Caki2 (cell line): Measurements from ENCODE around the gene LRRC45. TPM values are rescaled to one million over a fixed set of nuclear protein-coding genes. Genes with fewer than 3 reads are reported as not detected.
A peak's percentile ranks its signal among the peaks of the same experiment; 100 is the strongest.

Experiments
- DNase-seq: peaks from one replicate; pipeline ENCODE4 v3.0.0-alpha.2; 2015; ENCODE audit warnings: low read depth
- in situ Hi-C: cut with HindIII; loops from 2 replicates; pipeline ENCODE4 v1.10.0; 2016; ENCODE audit warnings: low sequenced_read_pairs, low pct_unique_long_range_greater_than_20kb, mixed read lengths
- total RNA-seq: library from RNA; depleted of rRNA; stranded (reverse); fragments of >200 nt; shearing (Covaris generic); gene quantifications from 2 replicates; pipeline ENCODE4 v1.2.3, GENCODE V29; 2014; ENCODE audit warnings: low replicate concordance; rRNA removed

The LRRC45 gene
- total RNA-seq, 1 experiment from 2014 or later, result 40.3 TPM

DNA sequence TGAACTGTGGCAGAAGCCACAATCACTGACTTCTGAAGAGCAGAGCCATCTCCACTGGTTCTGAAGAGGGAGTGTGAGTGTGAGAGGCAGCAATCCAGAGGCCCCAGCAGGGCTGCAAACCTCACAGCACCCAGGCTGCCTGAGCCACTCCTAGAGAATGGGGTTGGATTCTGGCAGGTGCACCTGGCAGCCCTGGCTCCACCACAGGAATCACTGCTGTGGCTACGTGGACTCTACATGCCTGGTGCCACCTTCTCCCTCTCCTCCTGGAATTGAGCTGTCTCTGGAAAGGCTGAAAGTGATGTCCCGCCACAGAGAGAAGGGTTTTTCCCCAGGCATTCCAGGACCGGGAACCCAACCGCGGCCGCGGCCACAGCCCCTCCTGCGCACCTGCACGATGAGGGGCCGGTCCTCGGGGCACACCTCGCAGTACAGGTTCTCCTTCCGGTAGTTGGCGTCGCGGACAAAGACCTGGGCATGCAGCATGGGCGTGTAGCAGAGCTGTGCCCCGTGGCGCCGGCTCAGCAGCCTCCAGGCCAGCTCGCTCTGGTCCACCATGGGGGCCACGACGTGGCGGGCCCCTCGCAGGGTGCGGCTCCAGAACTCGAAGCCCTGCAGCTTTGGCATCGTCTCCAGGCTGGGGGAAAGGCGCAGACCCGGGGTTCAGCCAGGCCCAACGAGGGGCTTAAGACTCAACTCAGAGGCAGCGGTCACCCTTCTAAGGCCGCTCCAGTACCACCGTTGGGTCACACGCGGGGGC is 41.5 kb downstream of the LRRC45 start:
- no peak for DNase-seq
- in situ Hi-C loops, result no loop called here

DNA sequence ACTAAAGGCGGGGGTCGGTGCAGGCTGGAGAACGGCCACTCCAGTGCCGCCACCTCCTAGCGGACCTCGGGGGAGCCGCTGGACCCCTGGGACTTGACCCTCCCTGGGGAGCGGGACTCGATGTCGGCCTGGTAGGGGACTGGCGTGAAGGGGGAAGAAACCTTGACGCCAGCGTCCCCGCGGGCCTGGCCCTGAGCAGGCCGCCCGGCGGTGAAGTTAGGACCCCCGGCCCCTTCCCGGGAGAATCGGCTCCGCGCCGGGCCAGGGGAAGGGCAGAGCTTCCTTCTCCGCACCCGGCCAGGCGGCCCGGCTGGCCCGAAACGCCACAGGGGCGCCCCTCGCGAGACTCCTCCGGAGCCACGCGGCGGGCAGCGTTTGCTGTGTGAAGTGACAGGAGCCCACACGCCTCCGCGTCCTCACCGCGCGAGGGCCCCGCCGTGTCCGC is 42.1 kb downstream of the LRRC45 start:
- in situ Hi-C loops, result no loop called here
- DNase-seq, result no peak

DNA sequence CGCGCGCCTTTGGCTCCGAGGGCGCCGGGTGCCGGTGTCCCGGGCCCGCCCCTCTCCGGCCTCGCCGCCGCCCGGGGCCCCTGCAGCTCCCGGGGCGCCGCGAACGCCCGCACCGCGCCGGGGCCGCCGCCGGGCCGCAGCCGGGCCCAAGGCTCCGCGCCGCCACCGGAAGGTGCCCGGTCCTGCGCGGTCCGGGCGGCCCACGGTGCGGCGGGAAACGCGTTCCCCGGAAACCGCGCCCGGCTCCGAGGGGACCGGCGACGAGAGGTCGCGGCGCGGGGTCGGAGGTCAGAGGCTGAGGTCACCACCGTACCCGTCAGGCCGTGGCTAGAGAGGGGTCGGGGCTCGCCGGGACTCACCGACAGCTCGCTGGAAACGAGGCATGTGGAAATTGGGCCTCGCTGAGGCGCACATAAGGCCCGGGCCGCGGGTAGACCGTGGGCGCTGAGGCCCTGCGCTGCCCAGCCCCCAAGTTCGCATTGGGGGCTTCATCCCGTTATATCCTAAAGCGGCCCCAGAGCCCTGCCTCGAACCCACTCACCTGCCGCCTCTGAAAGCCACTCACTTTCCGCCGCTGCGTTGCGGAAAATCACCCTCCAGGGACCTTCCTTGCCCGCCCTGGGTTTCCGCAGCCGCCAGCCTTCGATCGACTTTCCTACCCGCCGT is 42.7 kb downstream of the LRRC45 start, which contains the start of gene DUS1L:
DUS1L (minus strand) TSS at position 167 of the 666 bp plus-strand sequence. CDS start 745 bp downstream, outside the sequence.
- in situ Hi-C loops, result no loop called here
- peak; percentile 34 for DNase-seq

DNA sequence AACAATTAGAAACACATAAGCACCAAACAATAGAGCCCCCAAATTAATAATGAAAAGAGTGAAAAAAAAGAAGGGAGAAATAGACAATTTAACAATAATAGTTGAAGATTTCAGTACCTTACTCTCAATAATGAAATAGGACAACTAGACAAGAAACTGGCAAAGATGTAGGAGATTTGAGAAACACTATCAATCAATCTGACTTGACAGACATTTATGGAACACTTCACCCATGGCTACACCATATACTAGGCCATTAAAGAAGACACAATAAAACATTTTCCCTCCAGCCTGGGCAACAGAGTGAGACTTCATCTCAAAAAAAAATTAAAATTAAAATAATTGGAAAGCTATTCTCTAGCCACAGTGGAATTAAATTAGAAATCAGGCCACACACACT is 47.5 kb downstream of the LRRC45 start:
- in situ Hi-C loops, result no loop called here
- DNase-seq, result no peak

DNA sequence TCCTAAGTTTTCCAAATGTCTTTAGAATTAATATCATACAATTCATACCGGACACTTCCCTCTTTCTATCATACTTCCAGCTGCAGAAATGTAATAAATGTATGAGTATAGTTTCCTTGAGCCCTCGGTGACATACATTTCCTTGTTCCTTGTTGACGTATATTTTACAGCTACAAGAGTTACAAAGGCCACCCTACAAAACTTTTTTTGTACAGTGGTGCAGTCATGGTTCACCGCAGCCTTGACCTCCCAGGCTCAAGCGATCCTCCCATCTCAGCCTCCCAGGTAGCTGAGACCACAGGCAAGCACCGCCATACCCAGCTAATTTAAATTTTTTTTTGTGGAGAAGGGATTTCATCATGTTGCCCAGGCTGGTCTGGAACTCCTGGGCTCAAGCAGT is 49.7 kb downstream of the LRRC45 start:
- DNase-seq, result no peak
- in situ Hi-C loops, result no loop called here

DNA sequence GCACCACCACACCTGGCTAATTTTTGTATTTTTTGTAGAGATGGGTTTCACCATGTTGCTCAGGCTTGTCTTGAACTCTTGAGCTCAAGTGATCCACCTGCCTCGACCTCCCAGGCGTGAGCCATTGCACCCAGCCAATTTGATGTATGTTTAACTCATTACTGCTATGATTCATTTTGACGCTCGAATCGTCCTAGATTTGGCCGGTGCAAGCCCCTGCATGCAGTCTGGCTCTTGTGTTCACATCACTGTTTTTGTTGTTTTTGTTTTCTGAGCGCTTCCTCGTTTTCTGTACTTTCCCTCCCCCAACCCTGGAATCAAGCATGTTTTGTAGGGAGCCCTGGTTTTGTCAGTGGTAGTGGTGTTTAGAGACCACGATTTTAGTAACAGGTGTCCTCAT is 50.3 kb downstream of the LRRC45 start:
- in situ Hi-C loops, result no loop called here
- no peak for DNase-seq

DNA sequence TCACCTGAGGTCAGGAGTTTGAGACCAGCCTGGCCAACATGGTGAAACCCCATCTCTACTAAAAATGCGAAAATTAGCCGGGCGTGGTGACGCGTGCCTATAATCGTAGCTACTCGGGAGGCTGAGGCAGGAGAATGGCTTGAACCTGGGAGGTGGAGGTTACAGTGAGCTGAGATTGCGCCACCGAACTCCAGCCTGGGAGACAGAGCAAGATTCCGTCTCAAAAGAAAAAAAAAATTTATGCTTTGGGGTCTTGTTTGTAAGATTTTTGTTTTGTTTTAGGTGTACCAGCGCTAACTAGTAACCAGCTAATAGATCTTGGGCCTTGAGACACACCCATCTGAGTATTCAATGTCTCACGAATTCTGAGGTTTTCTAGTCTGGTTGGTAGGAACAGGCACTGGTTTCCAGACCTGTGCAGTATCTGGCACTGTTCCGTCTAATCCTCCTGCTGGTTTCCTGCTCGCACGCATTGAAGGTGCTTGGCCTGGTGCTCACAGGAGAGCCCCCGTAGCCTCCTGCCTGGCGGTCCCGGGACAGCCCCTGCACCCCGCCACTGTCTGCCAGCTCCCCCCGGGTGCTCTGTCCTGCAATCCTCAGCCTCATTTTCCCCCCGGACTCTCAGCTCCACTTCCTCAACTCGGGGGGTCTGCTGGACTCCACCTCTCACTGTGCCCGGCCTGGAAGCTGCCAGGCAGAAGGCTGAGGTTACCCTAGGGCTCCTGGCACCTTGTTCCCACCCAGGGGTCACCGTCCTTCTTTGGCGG is 53.1 kb downstream of the LRRC45 start:
- no peak for DNase-seq
- in situ Hi-C loops, result no loop called here

DNA sequence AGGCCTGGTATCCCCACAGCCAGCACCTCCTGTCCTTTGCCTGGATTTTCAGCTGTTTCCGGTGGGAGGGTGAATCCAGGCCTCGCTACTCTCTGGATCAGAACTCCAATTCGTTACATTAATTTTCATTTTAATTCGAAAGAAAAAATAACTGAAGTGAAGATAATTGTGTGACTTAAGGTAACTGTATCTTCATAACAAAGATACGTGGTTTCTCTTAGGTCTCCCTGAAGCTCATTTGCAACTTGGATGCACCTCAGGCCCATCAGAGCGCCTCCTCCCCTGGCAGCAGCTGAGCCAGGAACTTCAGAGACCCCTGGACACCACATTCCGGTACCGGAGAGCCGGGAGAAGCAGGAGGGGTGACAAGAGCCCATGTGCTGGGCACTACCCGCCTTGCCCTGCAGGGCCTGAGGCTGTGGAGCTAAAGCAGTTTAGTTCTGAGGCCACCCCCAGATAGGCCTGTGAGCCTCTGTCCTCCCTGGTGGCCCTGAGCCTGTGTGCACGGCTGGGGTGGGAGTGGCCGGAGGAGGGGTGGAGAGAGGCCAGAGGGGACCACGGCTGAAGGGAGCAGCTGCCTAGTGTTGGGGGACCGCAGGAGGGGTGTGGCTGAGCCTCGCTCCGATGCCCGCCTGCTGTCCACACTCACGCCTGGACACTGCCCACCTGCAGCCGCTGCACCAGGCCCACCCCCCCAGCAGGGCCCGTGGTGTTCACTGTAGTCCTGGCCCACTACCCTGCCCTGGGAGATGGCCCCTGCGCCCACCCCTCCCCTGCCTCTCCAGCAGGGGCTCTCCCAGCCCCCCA is 53.9 kb downstream of the LRRC45 start:
- no peak for DNase-seq
- in situ Hi-C loops, result no loop called here

DNA sequence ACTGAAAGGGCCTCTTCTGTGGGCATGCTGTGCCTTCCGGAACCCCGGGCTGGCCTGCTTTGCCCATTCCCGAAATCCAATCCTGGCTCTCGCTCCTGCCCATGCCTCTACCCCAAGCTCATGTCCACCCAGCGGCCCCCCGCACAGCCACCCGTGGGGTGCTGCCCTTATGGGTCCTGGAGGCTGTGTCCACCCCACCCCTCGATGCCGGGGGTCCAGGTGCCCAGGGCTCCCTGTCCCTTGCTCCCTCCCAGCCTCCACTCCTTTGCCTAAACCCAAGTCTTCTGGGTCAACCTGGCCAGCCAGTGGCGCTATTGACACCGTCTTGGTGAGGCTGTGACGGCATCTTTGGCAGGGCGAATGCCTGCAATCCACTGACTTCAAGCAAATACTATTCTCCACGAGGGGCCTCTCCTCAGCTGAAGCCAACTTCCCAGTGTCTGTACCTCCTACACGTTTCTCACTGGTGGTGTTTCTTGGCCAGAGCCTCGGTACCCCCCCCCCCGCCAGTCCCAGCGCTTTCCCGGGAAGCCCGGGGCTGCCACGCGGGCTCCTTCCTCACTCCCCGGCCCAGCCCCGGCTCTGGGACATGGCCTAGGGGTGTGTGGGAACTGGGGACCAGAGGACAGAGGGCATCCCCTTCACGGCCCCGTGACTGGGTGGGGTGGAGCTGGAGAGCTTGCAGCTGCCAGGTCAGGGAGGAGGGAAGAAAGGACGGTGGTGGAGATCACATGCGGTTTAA is 54.7 kb downstream of the LRRC45 start:
- no peak for DNase-seq
- in situ Hi-C loops, result no loop called here

DNA sequence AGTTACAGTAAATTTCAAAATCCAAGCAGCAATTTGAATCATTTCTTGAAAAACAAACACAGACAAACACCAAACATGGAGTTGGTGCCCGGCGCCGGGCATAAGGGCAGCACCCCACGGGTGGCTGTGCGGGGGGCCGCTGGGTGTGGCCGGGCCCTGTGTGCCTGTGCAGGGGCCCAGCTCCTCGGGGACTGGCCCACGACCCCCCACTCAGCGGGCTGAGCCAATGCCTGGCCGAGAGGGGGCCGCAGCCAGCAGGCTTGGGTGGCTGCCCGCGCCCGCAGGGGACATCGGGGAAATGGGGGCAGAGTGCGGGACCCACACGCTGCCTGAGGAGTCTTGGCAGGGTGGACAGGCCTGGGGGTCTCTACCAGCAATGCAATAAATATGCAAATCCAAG is 55.3 kb downstream of the LRRC45 start:
- in situ Hi-C loops, result no loop called here
- no peak for DNase-seq

DNA sequence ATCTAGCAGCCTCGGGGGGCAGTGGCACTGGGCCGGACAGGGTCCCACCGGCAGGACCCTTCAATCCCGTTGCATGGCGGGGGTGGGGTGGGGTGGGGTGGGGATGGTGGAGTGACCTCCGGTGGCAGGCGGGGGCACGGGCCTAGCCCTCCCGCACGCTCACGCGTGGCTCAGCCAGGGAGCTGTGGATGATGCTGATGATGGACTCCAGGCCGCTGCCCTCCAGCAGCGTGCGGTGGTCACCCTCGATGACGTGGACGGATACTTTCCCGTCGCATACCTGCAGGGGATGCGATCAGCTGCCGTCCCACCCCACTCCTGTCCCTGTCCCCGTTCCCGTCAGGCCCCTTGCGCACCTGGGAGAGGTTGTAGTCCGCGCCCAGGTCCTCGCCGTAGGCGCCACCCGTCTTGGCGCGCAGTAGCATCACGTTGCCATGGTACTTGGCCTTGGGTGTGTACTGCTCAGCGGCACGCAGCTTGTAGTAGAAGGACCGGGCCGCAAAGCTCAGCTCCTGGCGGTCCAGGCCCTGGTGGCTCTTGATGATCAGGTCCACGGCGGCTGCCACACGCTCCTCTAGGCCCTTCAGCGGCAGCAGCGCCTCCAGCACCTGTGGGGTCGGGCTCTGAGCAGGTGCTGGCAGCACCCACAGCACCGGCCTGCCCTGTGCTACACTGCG is 56.0 kb downstream of the LRRC45 start:
- in situ Hi-C loops, result no loop called here

DNA sequence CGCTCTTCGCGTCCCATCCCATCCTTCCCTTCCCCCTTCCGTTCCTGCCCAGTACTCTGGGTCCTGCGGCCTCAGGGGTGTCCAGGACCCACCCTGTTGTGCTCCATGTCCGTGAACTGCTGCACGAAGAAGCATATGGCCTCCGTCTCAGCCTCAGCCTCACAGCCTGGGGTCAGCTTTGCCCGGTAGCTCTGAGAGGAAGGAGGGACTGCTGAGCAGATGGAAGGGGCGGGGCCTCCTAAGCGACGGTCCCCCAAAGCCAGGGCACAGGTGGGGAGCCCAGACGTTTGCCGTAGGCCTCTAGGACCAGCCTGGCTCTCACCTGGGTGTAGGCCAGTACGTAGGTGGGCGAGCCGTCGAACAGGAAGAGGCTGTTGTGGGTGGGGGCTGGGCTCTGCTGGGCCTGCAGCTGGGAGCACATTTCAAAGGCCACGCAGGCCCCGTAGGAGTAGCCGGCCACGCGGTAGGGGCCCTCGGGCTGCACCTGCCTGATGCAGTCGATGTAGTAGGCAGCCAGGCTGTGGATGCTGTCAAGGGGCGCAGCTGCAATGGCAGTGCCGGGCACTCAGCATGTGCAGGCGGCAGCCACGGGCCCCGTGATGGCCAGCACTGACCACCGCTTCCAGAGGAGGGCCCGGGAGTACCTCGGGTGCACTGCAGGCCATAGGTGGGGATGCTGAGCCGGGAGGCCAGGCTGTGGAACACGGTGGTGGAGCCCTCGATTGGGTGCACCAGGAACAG is 57.1 kb downstream of the LRRC45 start:
- in situ Hi-C loops, result no loop called here
- no peak for DNase-seq

More for the DNA sequence above, 56.0 kb downstream of the LRRC45 start:
- DNase-seq, result no peak

Other genes starting within 250 kb of the LRRC45 start
- not detected in 2 replicates for gene GCGR, start 219.2 kb upstream of the LRRC45 start, total RNA-seq
- gene MCRIP1, start 190.0 kb upstream of the LRRC45 start, total RNA-seq, result 24.7 and 30.9 TPM in 2 replicates
- not detected in 2 replicates for gene PPP1R27, start 188.3 kb upstream of the LRRC45 start, total RNA-seq
- gene P4HB, start 162.8 kb upstream of the LRRC45 start, total RNA-seq, result 653 and 796 TPM in 2 replicates
- 117 and 146 TPM in 2 replicates for gene ARHGDIA, start 152.0 kb upstream of the LRRC45 start, total RNA-seq
- gene ALYREF, start 131.7 kb upstream of the LRRC45 start, total RNA-seq, result 279 and 312 TPM in 2 replicates
- 220 and 309 TPM in 2 replicates for gene ANAPC11, start 131.6 kb upstream of the LRRC45 start, total RNA-seq
- 0.07 and 5.4 TPM in 2 replicates for gene NPB, start 121.1 kb upstream of the LRRC45 start, total RNA-seq
- 26.2 and 59.9 TPM in 2 replicates for gene PCYT2, start 111.9 kb upstream of the LRRC45 start, total RNA-seq
- gene SIRT7, start 105.1 kb upstream of the LRRC45 start, total RNA-seq, result 46.1 and 67.8 TPM in 2 replicates
- gene MAFG, start 95.6 kb upstream of the LRRC45 start, total RNA-seq, result 45.2 and 67.3 TPM in 2 replicates
- gene PYCR1, start 86.0 kb upstream of the LRRC45 start, total RNA-seq, result 272 and 283 TPM in 2 replicates
- not detected in 2 replicates for gene MYADML2, start 76.1 kb upstream of the LRRC45 start, total RNA-seq
- not detected in 2 replicates for gene NOTUM, start 62.1 kb upstream of the LRRC45 start, total RNA-seq
- gene ASPSCR1, start 45.7 kb upstream of the LRRC45 start, total RNA-seq, result 48.7 and 62.8 TPM in 2 replicates
- 157 and 162 TPM in 2 replicates for gene CENPX, start 427 bp upstream of the LRRC45 start, total RNA-seq
- gene RAC3, start 8.4 kb downstream of the LRRC45 start, total RNA-seq, result 22.1 and 40.0 TPM in 2 replicates
- 56.6 and 98.4 TPM in 2 replicates for gene DCXR, start 14.4 kb downstream of the LRRC45 start, total RNA-seq
- 62.4 and 68.5 TPM in 2 replicates for gene RFNG, start 28.5 kb downstream of the LRRC45 start, total RNA-seq
- 154 and 160 TPM in 2 replicates for gene GPS1, start 28.6 kb downstream of the LRRC45 start, total RNA-seq
- gene DUS1L, start 42.5 kb downstream of the LRRC45 start, total RNA-seq, result 126 and 135 TPM in 2 replicates
- gene FASN, start 74.9 kb downstream of the LRRC45 start, total RNA-seq, result 58.4 and 64.6 TPM in 2 replicates
- gene CCDC57, start 189.5 kb downstream of the LRRC45 start, total RNA-seq, result 8.4 and 10.8 TPM in 2 replicates
- 589 and 677 TPM in 2 replicates for gene SLC16A3, start 205.7 kb downstream of the LRRC45 start, total RNA-seq